Mucosa of rectum (tissue), 2 donors: ENCODE data around the gene IL34.

ENCODE experiments used
- H3K27ac ChIP-seq, 2 donors: one replicate each; pipeline ENCODE4 v1.7.0; 2013; ENCODE audit warnings: inconsistent platforms in 2 of 2, low read depth in 2 of 2, low read length in 2 of 2
- H3K27me3 ChIP-seq, 2 donors: one replicate each; pipeline ENCODE4 v1.7.0; 2013; ENCODE audit warnings: low read length in 2 of 2; ENCODE audit not compliant: control insufficient read depth in 2 of 2, insufficient read depth in 2 of 2
- H3K36me3 ChIP-seq, 2 donors: one replicate each; pipeline ENCODE4 v1.7.0; 2013; ENCODE audit warnings: low read length in 2 of 2; ENCODE audit not compliant: control insufficient read depth in 2 of 2, insufficient read depth in 2 of 2
- H3K4me1 ChIP-seq, 2 donors: one replicate each; pipeline ENCODE4 v1.7.0; 2013; ENCODE audit warnings: low read length in 2 of 2, mild to moderate bottlenecking in 1 of 2; ENCODE audit not compliant: control insufficient read depth in 2 of 2, insufficient read depth in 2 of 2
- H3K4me3 ChIP-seq, 2 donors: one replicate each; pipeline ENCODE4 v1.7.0; 2013; ENCODE audit warnings: low read length in 2 of 2
- H3K9ac ChIP-seq, 2 donors: one replicate each; pipeline ENCODE4 v1.7.0; 2013; ENCODE audit warnings: low read length in 2 of 2, low read depth in 1 of 2, mild to moderate bottlenecking in 1 of 2
- H3K9me3 ChIP-seq, 2 donors: one replicate each; pipeline ENCODE4 v1.7.0; 2013; ENCODE audit warnings: low read length in 2 of 2; ENCODE audit not compliant: control insufficient read depth in 2 of 2
- donor health status: healthy.
- donor health status: Normal muscosa, but diverticular disease.

The IL34 gene

GRCh38 chr16:70648606-70649005, 2.2 kb downstream of the IL34 start:
- Histone ChIP-seq H3K4me1 (no peaks in the 10 kb centered on the region), H3K9me3 (no peaks in the 10 kb centered on the region), H3K4me3 (no peak overlapping the region), H3K36me3 (no peaks in the 10 kb centered on the region), H3K27me3 (no peaks in the 10 kb centered on the region), H3K9ac (no peak overlapping the region), H3K27ac (no peak overlapping the region)

DNA sequence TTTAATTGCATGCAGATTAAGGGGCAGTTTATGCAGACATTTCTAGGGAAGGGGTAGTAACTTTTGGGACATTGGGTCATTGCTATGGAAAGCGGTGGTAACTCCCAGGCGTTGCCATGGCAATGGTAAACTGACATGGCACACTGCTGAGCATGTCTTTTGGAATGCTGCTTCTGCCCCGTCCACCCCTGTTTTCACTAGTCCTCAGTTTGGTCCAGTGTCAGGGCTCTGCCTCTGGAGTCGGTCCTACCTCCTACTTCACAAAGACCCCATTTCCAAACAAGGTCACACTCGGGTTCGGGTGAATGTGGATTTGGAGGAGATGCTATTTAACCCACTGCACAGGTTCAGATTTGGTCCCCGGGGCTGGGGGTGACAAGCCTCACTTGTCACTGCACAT, 2.9 kb downstream of the IL34 start:
- H3K4me3 ChIP-seq, result no peak overlapping the region
- H3K27me3 ChIP-seq, result no peaks in the 10 kb centered on the region
- H3K36me3 ChIP-seq, result no peaks in the 10 kb centered on the region
- H3K9me3 ChIP-seq, result no peaks in the 10 kb centered on the region
- H3K27ac ChIP-seq, result no peak overlapping the region
- H3K4me1 ChIP-seq, result peaks cover 0 to 3% of the 10 kb centered on the region in 2 donors
- no peak overlapping the region for H3K9ac ChIP-seq

DNA sequence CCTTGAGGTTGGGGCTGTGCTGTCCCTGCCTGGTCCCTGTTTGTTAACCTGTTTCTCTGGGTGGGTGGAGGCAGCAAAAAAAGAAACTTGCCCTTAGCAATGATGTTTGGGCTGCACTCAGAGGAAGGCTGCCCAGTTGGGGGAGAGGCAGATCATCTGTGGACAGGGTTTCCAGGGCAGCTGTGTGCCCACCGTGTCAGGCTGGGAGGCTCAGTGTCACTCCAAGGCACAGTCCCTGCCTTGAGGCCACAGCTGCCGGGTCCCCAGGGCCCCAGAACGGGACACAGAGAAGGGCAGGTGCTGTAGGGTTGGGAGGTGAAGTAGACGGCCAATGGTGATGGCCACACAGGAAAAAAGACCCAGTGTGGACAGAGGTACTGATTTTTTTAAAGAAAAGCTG, 3.9 kb downstream of the IL34 start:
- no peaks in the 10 kb centered on the region for H3K9me3 ChIP-seq
- H3K4me3 ChIP-seq, result no peak overlapping the region
- peaks cover 0 to 3% of the 10 kb centered on the region in 2 donors for H3K4me1 ChIP-seq
- H3K36me3 ChIP-seq, result no peaks in the 10 kb centered on the region
- H3K27me3 ChIP-seq, result no peaks in the 10 kb centered on the region
- H3K27ac ChIP-seq, result no peak overlapping the region
- no peak overlapping the region for H3K9ac ChIP-seq

- Histone ChIP-seq H3K9me3 (no peaks in the 10 kb centered on the region), H3K27ac (no peak overlapping the region), H3K4me1 (peaks cover 0 to 3% of the 10 kb centered on the region in 2 donors), H3K9ac (no peak overlapping the region), H3K27me3 (no peaks in the 10 kb centered on the region), H3K36me3 (no peaks in the 10 kb centered on the region), H3K4me3 (no peak overlapping the region)
Observed at GRCh38 chr16:70651524-70651923, 5.2 kb downstream of the IL34 start.

GRCh38 chr16:70652322-70652721, 6.0 kb downstream of the IL34 start:
- Histone ChIP-seq H3K36me3 (no peaks in the 10 kb centered on the region), H3K27ac (no peak overlapping the region), H3K9me3 (no peaks in the 10 kb centered on the region), H3K4me1 (peaks cover 0 to 3% of the 10 kb centered on the region in 2 donors), H3K27me3 (no peaks in the 10 kb centered on the region), H3K4me3 (no peak overlapping the region), H3K9ac (no peak overlapping the region)

DNA sequence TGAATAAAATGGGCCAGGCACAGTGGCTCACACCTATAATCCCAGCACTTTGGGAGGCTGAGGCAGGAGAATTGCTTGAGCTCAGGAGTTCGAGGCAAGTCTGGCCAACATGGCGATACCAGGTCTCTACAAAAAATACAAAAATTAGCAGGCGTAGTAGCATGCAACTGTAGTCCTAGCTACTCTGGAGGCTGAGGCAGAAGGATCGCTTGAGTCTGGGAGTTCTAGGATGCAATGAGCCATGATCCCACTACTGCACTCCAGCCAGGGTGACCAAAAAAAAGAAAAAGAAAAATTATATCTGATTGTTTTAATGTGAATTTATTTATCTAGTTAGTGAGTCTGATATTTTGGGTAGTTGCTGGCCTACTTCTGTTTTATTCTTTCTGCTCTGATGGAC, 7.0 kb downstream of the IL34 start:
- Histone ChIP-seq H3K27me3 (no peaks in the 10 kb centered on the region), H3K4me1 (peaks cover 0 to 3% of the 10 kb centered on the region in 2 donors), H3K36me3 (no peaks in the 10 kb centered on the region), H3K9ac (no peak overlapping the region), H3K4me3 (no peak overlapping the region), H3K9me3 (no peaks in the 10 kb centered on the region), H3K27ac (no peak overlapping the region)

GRCh38 chr16:70653809-70654771, 7.7 kb downstream of the IL34 start:
- H3K4me1 ChIP-seq, result peaks cover 0 to 3% of the 10 kb centered on the region in 2 donors
- no peaks in the 10 kb centered on the region for H3K36me3 ChIP-seq
- H3K27me3 ChIP-seq, result no peaks in the 10 kb centered on the region
- peak overlapping the region in 1 of 2 donors; percentile 27 for H3K9ac ChIP-seq
- H3K27ac ChIP-seq, result peak overlapping the region in 1 of 2 donors; percentile 16
- no peaks in the 10 kb centered on the region for H3K9me3 ChIP-seq
- H3K4me3 ChIP-seq, result peak overlapping the region; percentile 54 to 64

GRCh38 chr16:70656065-70656711, 9.8 kb downstream of the IL34 start:
- no peak overlapping the region for H3K4me3 ChIP-seq
- no peaks in the 10 kb centered on the region for H3K27me3 ChIP-seq
- peaks cover 0 to 3% of the 10 kb centered on the region in 2 donors for H3K4me1 ChIP-seq
- no peak overlapping the region for H3K27ac ChIP-seq
- no peaks in the 10 kb centered on the region for H3K9me3 ChIP-seq
- no peaks in the 10 kb centered on the region for H3K36me3 ChIP-seq
- no peak overlapping the region for H3K9ac ChIP-seq

DNA sequence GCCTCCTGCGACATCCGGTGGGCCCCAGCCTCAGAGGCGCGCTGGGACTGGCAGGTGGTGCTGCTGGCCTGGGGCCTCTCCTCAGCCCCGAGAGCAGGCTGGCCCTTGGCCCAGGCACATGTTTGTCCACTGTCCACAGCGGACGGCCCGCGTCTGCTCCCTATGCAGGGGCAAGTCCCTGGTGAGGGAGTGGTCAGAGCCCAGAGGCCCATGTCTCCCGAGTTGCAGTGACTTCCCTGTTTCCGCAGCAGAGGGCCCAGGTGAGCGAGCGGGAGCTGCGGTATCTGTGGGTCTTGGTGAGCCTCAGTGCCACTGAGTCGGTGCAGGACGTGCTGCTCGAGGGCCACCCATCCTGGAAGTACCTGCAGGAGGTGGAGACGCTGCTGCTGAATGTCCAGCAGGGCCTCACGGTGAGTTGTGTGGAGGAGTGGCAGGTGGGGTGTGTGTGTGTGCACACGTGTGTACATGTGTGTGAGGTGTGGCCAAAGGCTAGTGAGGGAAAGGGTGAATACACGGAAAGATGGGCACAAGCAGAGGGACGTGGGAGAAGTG, 10.4 kb downstream of the IL34 start:
- Histone ChIP-seq H3K4me3 (no peak overlapping the region), H3K27ac (no peak overlapping the region), H3K9me3 (no peaks in the 10 kb centered on the region), H3K4me1 (peaks cover 0 to 3% of the 10 kb centered on the region in 2 donors), H3K27me3 (no peaks in the 10 kb centered on the region), H3K36me3 (no peaks in the 10 kb centered on the region), H3K9ac (no peak overlapping the region)

- Histone ChIP-seq H3K4me3 (no peak overlapping the region), H3K36me3 (no peaks in the 10 kb centered on the region), H3K27me3 (no peaks in the 10 kb centered on the region), H3K9ac (no peak overlapping the region), H3K4me1 (peaks cover 0 to 3% of the 10 kb centered on the region in 2 donors), H3K27ac (no peak overlapping the region), H3K9me3 (no peaks in the 10 kb centered on the region)
Observed at GRCh38 chr16:70657956-70658355, 11.6 kb downstream of the IL34 start.
